BE2C (cell line): Measurements from ENCODE around the gene SLC5A1.
"Not testable (repeated sequence)": the region's sequence is repeated elsewhere in the genome, so short reads cannot be mapped to it uniquely, and the experiment has no call there.

ENCODE experiments used
- DNase-seq: peaks from one replicate; pipeline ENCODE4 v3.0.0-alpha.2; 2020
- H3K27me3 ChIP-seq: fragments of 250-450 bp; sonication (Bioruptor Pico); 2 replicates; pipeline ENCODE4 v1.5.1; 2020; ENCODE audit warnings: mild to moderate bottlenecking
- H3K36me3 ChIP-seq: fragments of 250-450 bp; sonication (Bioruptor Pico); 2 replicates; pipeline ENCODE4 v1.5.1; 2020; ENCODE audit warnings: mild to moderate bottlenecking
- H3K4me1 ChIP-seq: fragments of 250-450 bp; sonication (Bioruptor Pico); 2 replicates; pipeline ENCODE4 v1.5.1; 2020
- H3K4me3 ChIP-seq: 2 replicates; pipeline ENCODE4 v1.5.1; 2011; ENCODE audit warnings: low read depth, low read length
- H3K9me3 ChIP-seq: fragments of 250-450 bp; sonication (Bioruptor Pico); 2 replicates; pipeline ENCODE4 v1.5.1; 2020
- TF ChIP-seq, protein P1 (sequence below): IDR thresholded peaks from 2 replicates; pipeline ENCODE4 v1.5.1; 2012; ENCODE audit warnings: mild to moderate bottlenecking, low read depth, low read length

SLC5A1 gene

DNA sequence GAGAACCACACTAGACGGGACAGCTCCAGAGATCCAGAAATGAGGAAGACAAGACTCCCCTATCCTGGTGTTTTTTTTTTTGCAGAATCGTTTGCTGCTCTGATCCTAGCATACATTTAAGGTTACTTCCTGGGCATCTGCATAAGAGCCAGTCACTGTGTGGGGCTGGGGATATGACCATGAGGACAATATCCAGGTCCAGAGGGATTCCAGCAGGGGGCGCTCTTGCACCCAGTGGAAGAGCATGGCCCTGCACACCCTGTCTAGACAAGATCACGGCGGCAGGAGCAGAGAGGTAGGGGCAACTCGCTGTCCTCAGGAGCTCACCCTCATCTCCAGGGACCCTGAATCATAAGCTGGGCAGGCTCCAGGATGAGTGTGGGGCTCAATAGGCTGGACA, 97.6 kb downstream of the SLC5A1 start:
- H3K36me3 ChIP-seq = not testable (repeated sequence)

GRCh38 chr22:32142600-32142999, 99.5 kb downstream of the SLC5A1 start:
- no peak for DNase-seq
- TF ChIP-seq, protein P1, sequence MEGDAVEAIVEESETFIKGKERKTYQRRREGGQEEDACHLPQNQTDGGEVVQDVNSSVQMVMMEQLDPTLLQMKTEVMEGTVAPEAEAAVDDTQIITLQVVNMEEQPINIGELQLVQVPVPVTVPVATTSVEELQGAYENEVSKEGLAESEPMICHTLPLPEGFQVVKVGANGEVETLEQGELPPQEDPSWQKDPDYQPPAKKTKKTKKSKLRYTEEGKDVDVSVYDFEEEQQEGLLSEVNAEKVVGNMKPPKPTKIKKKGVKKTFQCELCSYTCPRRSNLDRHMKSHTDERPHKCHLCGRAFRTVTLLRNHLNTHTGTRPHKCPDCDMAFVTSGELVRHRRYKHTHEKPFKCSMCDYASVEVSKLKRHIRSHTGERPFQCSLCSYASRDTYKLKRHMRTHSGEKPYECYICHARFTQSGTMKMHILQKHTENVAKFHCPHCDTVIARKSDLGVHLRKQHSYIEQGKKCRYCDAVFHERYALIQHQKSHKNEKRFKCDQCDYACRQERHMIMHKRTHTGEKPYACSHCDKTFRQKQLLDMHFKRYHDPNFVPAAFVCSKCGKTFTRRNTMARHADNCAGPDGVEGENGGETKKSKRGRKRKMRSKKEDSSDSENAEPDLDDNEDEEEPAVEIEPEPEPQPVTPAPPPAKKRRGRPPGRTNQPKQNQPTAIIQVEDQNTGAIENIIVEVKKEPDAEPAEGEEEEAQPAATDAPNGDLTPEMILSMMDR = no peak
- no peaks in the 10 kb centered on the region for H3K4me1 ChIP-seq

More for the DNA sequence above, 97.6 kb downstream of the SLC5A1 start:
- H3K4me3 ChIP-seq, DNase-seq, H3K9me3 ChIP-seq, H3K4me1 ChIP-seq: not testable (repeated sequence)
- TF ChIP-seq, protein P1 = peak; percentile 56
- peaks cover 18% of the 10 kb centered on the region for H3K27me3 ChIP-seq

DNA sequence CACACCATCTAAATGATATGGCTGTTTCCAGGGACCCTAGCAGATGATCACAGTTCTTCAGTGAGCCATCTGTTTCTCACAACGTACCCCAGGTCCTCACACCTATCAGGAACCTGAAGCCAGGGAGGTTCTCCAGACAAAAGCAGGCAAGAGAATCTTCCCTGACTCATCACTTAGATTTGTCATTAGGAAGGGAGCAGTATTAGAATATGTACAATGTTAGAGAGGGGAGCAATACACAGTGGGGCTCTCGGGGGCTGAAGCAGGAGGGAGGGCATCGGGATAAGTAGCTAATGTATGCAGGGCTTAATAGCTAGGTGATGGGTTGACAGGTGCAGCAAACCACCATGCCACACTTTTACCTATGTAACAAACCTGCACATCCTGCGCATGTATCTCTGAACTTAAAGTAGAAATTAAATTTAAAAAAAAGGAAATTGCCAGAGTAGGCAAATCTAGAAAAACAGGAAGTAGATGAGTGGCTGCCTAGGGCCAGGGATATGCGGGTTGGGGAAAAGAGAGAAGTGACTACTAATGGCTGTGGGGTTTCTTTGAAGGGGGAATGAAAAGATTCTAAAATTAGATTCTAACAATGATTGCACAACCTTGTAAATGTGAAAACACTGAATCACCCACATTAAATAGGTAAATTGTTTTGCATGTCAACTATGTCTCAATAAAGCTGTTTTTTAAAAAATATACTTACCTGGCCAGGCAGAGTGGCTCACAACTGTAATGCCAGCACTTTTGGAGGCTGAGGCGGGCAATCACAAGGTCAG, 101.6 kb downstream of the SLC5A1 start:
- Histone ChIP-seq H3K36me3 (no peaks in the 10 kb centered on the region), H3K9me3 (no peaks in the 10 kb centered on the region), H3K27me3 (peaks cover 5% of the 10 kb centered on the region), H3K4me1 (no peaks in the 10 kb centered on the region), H3K4me3 (no peak overlapping the region)
- TF ChIP-seq, protein P1 = no peak
- DNase-seq = no peak

More at GRCh38 chr22:32142600-32142999, 99.5 kb downstream of the SLC5A1 start:
- H3K36me3 ChIP-seq = no peaks in the 10 kb centered on the region
- no peaks in the 10 kb centered on the region for H3K9me3 ChIP-seq
- no peak overlapping the region for H3K4me3 ChIP-seq
- H3K27me3 ChIP-seq = peaks cover 18% of the 10 kb centered on the region

DNA sequence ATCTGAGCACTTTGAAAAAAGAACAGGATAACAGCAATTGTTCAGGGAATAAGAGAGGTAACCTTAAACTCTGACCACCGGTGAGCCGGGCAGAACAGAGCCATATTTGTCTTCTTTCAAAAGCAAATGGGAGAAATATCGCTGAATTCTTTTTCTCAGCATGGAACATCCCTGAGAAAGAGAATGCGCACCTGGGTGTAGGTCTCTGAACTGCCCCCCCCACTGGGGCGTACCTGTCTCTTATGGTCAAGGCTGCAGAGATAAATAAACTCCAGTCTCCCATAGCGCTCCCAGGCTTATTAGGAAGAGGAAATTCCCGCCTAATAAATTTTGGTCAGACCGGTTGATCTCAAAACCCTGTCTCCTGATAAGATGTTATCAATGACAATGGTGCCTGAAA, 104.1 kb downstream of the SLC5A1 start:
- H3K9me3 ChIP-seq, H3K27me3 ChIP-seq, H3K36me3 ChIP-seq, H3K4me3 ChIP-seq, DNase-seq, H3K4me1 ChIP-seq: not testable (repeated sequence)

GRCh38 chr22:32148372-32148771, 105.3 kb downstream of the SLC5A1 start:
- not testable (repeated sequence) for H3K36me3 ChIP-seq, DNase-seq, H3K9me3 ChIP-seq, H3K4me1 ChIP-seq, H3K27me3 ChIP-seq, H3K4me3 ChIP-seq

DNA sequence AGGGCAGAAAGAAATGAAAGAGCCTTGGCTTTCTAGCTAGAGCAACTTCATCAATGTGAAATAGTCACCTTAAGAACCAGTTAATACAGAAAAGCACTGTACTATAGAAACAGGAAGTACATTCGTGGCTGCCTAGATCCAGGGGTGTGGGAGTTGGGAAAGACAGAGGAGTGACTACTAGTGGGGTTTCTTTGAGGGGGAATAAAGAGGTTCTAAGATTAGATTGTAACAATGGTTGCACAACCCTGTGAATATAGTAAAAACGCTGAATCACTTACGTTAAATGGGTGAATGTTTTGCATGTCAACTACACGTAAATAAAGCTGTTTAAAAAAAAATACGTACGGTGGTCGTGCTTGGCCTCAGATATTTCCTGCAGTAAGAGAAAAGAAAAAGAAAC, 107.6 kb downstream of the SLC5A1 start:
- H3K9me3 ChIP-seq, H3K27me3 ChIP-seq, H3K36me3 ChIP-seq, H3K4me3 ChIP-seq, DNase-seq, H3K4me1 ChIP-seq: not testable (repeated sequence)

DNA sequence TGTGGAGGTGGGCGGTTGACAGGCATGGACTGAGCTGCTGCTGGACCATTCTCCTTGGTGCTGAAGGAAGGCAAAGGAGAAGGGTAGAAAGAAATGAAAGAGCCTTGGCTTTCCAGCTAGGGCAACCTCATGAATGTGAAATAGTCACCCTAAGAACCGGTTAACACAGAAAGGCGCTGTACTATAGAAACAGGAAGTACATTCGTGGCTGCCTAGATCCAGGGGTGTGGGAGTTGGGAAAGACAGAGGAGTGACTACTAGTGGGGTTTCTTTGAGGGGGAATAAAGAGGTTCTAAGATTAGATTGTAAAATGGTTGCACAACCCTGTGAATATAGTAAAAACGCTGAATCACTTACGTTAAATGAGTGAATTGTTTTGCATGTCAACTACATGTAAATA, 108.6 kb downstream of the SLC5A1 start:
- H3K4me3 ChIP-seq, H3K9me3 ChIP-seq, H3K4me1 ChIP-seq, H3K27me3 ChIP-seq, H3K36me3 ChIP-seq, DNase-seq: not testable (repeated sequence)

- not testable (repeated sequence) for H3K27me3 ChIP-seq, DNase-seq, H3K36me3 ChIP-seq, H3K4me1 ChIP-seq, H3K4me3 ChIP-seq, H3K9me3 ChIP-seq
These were observed 111.7 kb downstream of the SLC5A1 start for GRCh38 chr22:32154727-32155126.

DNA sequence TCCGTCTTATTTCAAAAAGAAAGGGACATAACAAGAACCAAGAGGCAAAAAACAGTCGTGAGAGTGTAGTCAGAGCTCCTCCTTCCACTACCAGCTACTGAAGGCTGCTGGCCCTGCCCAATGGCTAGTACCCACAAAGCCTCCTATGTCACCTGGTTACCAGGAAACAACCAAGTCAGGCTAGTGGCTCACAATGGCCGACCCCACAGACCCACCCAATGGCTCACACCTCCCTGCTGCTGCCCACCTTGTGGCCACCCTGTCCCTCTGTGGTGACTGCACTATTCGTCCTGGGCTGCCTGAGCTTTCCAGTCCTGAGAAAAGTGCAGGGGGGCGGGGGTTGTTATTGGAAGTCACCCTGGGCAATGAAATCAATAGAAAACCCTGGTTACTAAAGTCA, 114.6 kb downstream of the SLC5A1 start:
- H3K4me3 ChIP-seq, H3K9me3 ChIP-seq, H3K36me3 ChIP-seq, H3K27me3 ChIP-seq, DNase-seq, H3K4me1 ChIP-seq: not testable (repeated sequence)
